Progenitor cell of endocrine pancreas (in vitro differentiated cells): ENCODE results near the gene UQCRC2. TPM values are rescaled to one million over a fixed set of nuclear protein-coding genes. Genes with fewer than 3 reads are reported as not detected.
"Not testable (repeated sequence)": the region's sequence is repeated elsewhere in the genome, so short reads cannot be mapped to it uniquely, and the experiment has no call there.

Experiments
- DNase-seq: peaks from one replicate; pipeline ENCODE4 v3.0.0; 2021; ENCODE audit warnings: low spot score; ENCODE audit not compliant: unreplicated experiment
- H3K27ac Mint-ChIP-seq: 2 replicates; pipeline ENCODE4 v1.8.0; 2021; ENCODE audit warnings: mild to moderate bottlenecking, moderate library complexity, mixed read lengths
- H3K27me3 Mint-ChIP-seq: 2 replicates; pipeline ENCODE4 v1.8.0; 2021; ENCODE audit warnings: mixed read lengths
- H3K36me3 Mint-ChIP-seq: 2 replicates; pipeline ENCODE4 v1.8.0; 2022; ENCODE audit warnings: mixed read lengths; ENCODE audit not compliant: insufficient read depth
- H3K4me1 Mint-ChIP-seq: 2 replicates; pipeline ENCODE4 v1.8.0; 2021; ENCODE audit warnings: low read depth, mixed read lengths
- H3K4me3 Mint-ChIP-seq: 2 replicates; pipeline ENCODE4 v1.8.0; 2021; ENCODE audit warnings: low read depth, mild to moderate bottlenecking, moderate library complexity, mixed read lengths
- H3K9me3 Mint-ChIP-seq: 2 replicates; pipeline ENCODE4 v1.8.0; 2021; ENCODE audit warnings: low read depth, mixed read lengths
- CTCF ChIP-seq: fragments of 200-600 bp; sonication (generic); IDR thresholded peaks from one replicate; pipeline ENCODE4 v1.5.0; 2021; ENCODE audit warnings: antibody characterized with exemption, mild to moderate bottlenecking; ENCODE audit not compliant: unreplicated experiment
- total RNA-seq: library from RNA; stranded (reverse); gene quantifications from 2 replicates; pipeline ENCODE4 v1.2.1, GENCODE V29; 2021

UQCRC2 gene
- total RNA-seq, 1 donor from 2014 or later = 198 TPM

- Mint-ChIP-seq H3K4me3 (no peak overlapping the region), H3K4me1 (no peaks in the 10 kb centered on the region), H3K27me3 (peaks cover 10% of the 10 kb centered on the region), H3K9me3 (no peaks in the 10 kb centered on the region), H3K36me3 (no peaks in the 10 kb centered on the region), H3K27ac (no peak overlapping the region)
- TF ChIP-seq CTCF = no peak
- DNase-seq = no peak
These were observed 48.4 kb downstream of the UQCRC2 start for GRCh38 chr16:22001591-22001990.

GRCh38 chr16:22002047-22002446, 48.9 kb downstream of the UQCRC2 start:
- H3K4me1 Mint-ChIP-seq, H3K27ac Mint-ChIP-seq, DNase-seq: not testable (repeated sequence)

GRCh38 chr16:22003195-22003594, 50.0 kb downstream of the UQCRC2 start:
- Mint-ChIP-seq H3K27ac (no peak overlapping the region), H3K4me3 (no peak overlapping the region), H3K9me3 (no peaks in the 10 kb centered on the region), H3K27me3 (peaks cover 10% of the 10 kb centered on the region), H3K36me3 (no peaks in the 10 kb centered on the region), H3K4me1 (peaks cover 8% of the 10 kb centered on the region)
- DNase-seq = no peak
- no peak for TF ChIP-seq CTCF

More at GRCh38 chr16:22002047-22002446, 48.9 kb downstream of the UQCRC2 start:
- H3K36me3 Mint-ChIP-seq, H3K9me3 Mint-ChIP-seq, H3K4me3 Mint-ChIP-seq: not testable (repeated sequence)
- peaks cover 10% of the 10 kb centered on the region for H3K27me3 Mint-ChIP-seq

GRCh38 chr16:22004341-22004740, 51.2 kb downstream of the UQCRC2 start:
- Mint-ChIP-seq H3K27me3 (peaks cover 10% of the 10 kb centered on the region), H3K4me3 (no peak overlapping the region), H3K36me3 (no peaks in the 10 kb centered on the region), H3K4me1 (peaks cover 12% of the 10 kb centered on the region), H3K27ac (no peak overlapping the region), H3K9me3 (no peaks in the 10 kb centered on the region)
- DNase-seq = no peak
- TF ChIP-seq CTCF = no peak

GRCh38 chr16:22005746-22006145, 52.6 kb downstream of the UQCRC2 start:
- no peaks in the 10 kb centered on the region for H3K36me3 Mint-ChIP-seq
- H3K9me3 Mint-ChIP-seq = no peaks in the 10 kb centered on the region
- TF ChIP-seq CTCF = no peak
- peaks cover 14% of the 10 kb centered on the region for H3K4me1 Mint-ChIP-seq
- H3K4me3 Mint-ChIP-seq = no peak overlapping the region
- H3K27ac Mint-ChIP-seq = no peak overlapping the region
- no peak for DNase-seq
- H3K27me3 Mint-ChIP-seq = peaks cover 10% of the 10 kb centered on the region

GRCh38 chr16:22006636-22007035, 53.5 kb downstream of the UQCRC2 start:
- TF ChIP-seq CTCF = no peak
- peaks cover 14% of the 10 kb centered on the region for H3K4me1 Mint-ChIP-seq
- no peak overlapping the region for H3K27ac Mint-ChIP-seq
- H3K4me3 Mint-ChIP-seq = peak overlapping the region; percentile 78
- no peak for DNase-seq
- no peaks in the 10 kb centered on the region for H3K9me3 Mint-ChIP-seq
- no peaks in the 10 kb centered on the region for H3K36me3 Mint-ChIP-seq
- H3K27me3 Mint-ChIP-seq = peaks cover 8% of the 10 kb centered on the region
